Measurements from ENCODE around the gene KRT82. TPM values are rescaled to one million over a fixed set of nuclear protein-coding genes. Genes with fewer than 3 reads are reported as not detected.

The KRT82 gene
- total RNA-seq, 2 donors from 2014 or later, result not detected

GRCh38 chr12:52368508-52368907 is 37.6 kb downstream of the KRT82 start:
- Histone ChIP-seq H3K9me3 (no peaks in the 10 kb centered on the region), H3K27me3 (replicated peaks; ENCODE audit: insufficient read depth) (no peaks in the 10 kb centered on the region), H3K4me3 (no peak overlapping the region), H3K27ac (no peak overlapping the region), H3K36me3 (no peaks in the 10 kb centered on the region), H3K4me1 (replicated peaks) (no peaks in the 10 kb centered on the region)
- intact Hi-C loops (cut with DNase I), result no loop called here
- DNase-seq (ENCODE audit: low spot score), result no peak
- WGBS, result 74% methylated on average over 3 of the region's 3 CpGs
- TF ChIP-seq CTCF (IDR thresholded peaks at IDR 0.05), result no peak
- no peak for TF ChIP-seq POLR2AphosphoS5 (IDR thresholded peaks at IDR 0.05)
- no peak for TF ChIP-seq POLR2A (IDR thresholded peaks at IDR 0.05)

GRCh38 chr12:52367876-52368275 is 38.3 kb downstream of the KRT82 start:
- Histone ChIP-seq H3K36me3 (no peaks in the 10 kb centered on the region), H3K9me3 (no peaks in the 10 kb centered on the region), H3K27ac (no peak overlapping the region), H3K27me3 (replicated peaks; ENCODE audit: insufficient read depth) (no peaks in the 10 kb centered on the region), H3K4me3 (no peak overlapping the region), H3K4me1 (replicated peaks) (no peaks in the 10 kb centered on the region)
- WGBS, result 95% methylated on average over 6 of the region's 6 CpGs
- DNase-seq (ENCODE audit: low spot score), result no peak
- intact Hi-C loops (cut with DNase I), result no loop called here
- TF ChIP-seq POLR2AphosphoS5 (IDR thresholded peaks at IDR 0.05) (no peak), CTCF (IDR thresholded peaks at IDR 0.05) (no peak)

- intact Hi-C loops (cut with DNase I), result no loop called here
- WGBS, result 88% methylated on average over 42 of the region's 42 CpGs
- TF ChIP-seq POLR2A (IDR thresholded peaks at IDR 0.05) (no peak), CTCF (IDR thresholded peaks at IDR 0.05) (no peak), POLR2AphosphoS5 (IDR thresholded peaks at IDR 0.05) (no peak)
- Histone ChIP-seq H3K9me3 (no peaks in the 10 kb centered on the region), H3K4me1 (replicated peaks) (no peaks in the 10 kb centered on the region), H3K27ac (no peak within 1 kb of the TSS), H3K27me3 (replicated peaks; ENCODE audit: insufficient read depth) (no peaks in the 10 kb centered on the region), H3K36me3 (no peaks in the 10 kb centered on the region), H3K4me3 (no peak within 1 kb of the TSS)
- no peak for DNase-seq (ENCODE audit: low spot score)
Measured at GRCh38 chr12:52366738-52367485, 39.2 kb downstream of the KRT82 start, which contains the start of gene KRT85. KRT85 (minus strand) TSS chr12:52367481; CDS start chr12:52367405, 76 bp downstream.

- H3K9me3 ChIP-seq, result no peaks in the 10 kb centered on the region
- intact Hi-C loops (cut with DNase I), result no loop called here
- H3K27ac ChIP-seq, result no peak overlapping the region
- no peak overlapping the region for H3K4me3 ChIP-seq
- no peak for DNase-seq (ENCODE audit: low spot score)
- no peaks in the 10 kb centered on the region for H3K27me3 ChIP-seq (replicated peaks; ENCODE audit: insufficient read depth)
- H3K4me1 ChIP-seq (replicated peaks), result no peaks in the 10 kb centered on the region
- WGBS, result 81% methylated on average over 14 of the region's 14 CpGs
- TF ChIP-seq POLR2A (IDR thresholded peaks at IDR 0.05), result no peak
- no peak for TF ChIP-seq CTCF (IDR thresholded peaks at IDR 0.05)
- TF ChIP-seq POLR2AphosphoS5 (IDR thresholded peaks at IDR 0.05), result no peak
- H3K36me3 ChIP-seq, result no peaks in the 10 kb centered on the region
Measured at GRCh38 chr12:52364901-52365489, 41.1 kb downstream of the KRT82 start.

GRCh38 chr12:52364061-52364460 is 42.1 kb downstream of the KRT82 start:
- H3K27me3 ChIP-seq (replicated peaks; ENCODE audit: insufficient read depth), result no peaks in the 10 kb centered on the region
- no peaks in the 10 kb centered on the region for H3K9me3 ChIP-seq
- no peaks in the 10 kb centered on the region for H3K36me3 ChIP-seq
- no peak overlapping the region for H3K4me3 ChIP-seq
- 91% methylated on average over 7 of the region's 7 CpGs for WGBS
- TF ChIP-seq POLR2A (IDR thresholded peaks at IDR 0.05) (no peak), POLR2AphosphoS5 (IDR thresholded peaks at IDR 0.05) (no peak), CTCF (IDR thresholded peaks at IDR 0.05) (no peak)
- no peak overlapping the region for H3K27ac ChIP-seq
- DNase-seq (ENCODE audit: low spot score), result no peak
- no peaks in the 10 kb centered on the region for H3K4me1 ChIP-seq (replicated peaks)
- intact Hi-C loops (cut with DNase I), result no loop called here

Measured in prostate gland (tissue), 2 donors.